Activated T-helper 1 cell treated with anti-CD3 and anti-CD28 coated beads, Interleukin-2, amount 50 U/mL, for 16 hours (primary cell): ENCODE results near the gene ACVR1.
"Not testable (repeated sequence)": the region's sequence is repeated elsewhere in the genome, so short reads cannot be mapped to it uniquely, and the experiment has no call there.

ENCODE experiments used
- DNase-seq, 2 donors: peaks; one replicate each; pipeline ENCODE4 v3.0.0-alpha.2; 2020; ENCODE audit warnings: low read depth in 1 of 2, low spot score in 1 of 2

ACVR1 gene

GRCh38 chr2:157894694-157895435 is 18.7 kb upstream of the ACVR1 start:
- DNase-seq = no peak

- DNase-seq = no peak
These were observed 17.5 kb upstream of the ACVR1 start for GRCh38 chr2:157893611-157894010.

- no peak for DNase-seq
These were observed 15.5 kb upstream of the ACVR1 start for GRCh38 chr2:157891643-157892041.

- no peak for DNase-seq
These were observed 15.0 kb upstream of the ACVR1 start for GRCh38 chr2:157890969-157891642.

GRCh38 chr2:157887946-157888345 is 11.8 kb upstream of the ACVR1 start:
- no peak for DNase-seq

GRCh38 chr2:157884533-157884932 is 8.4 kb upstream of the ACVR1 start:
- DNase-seq = not testable (repeated sequence)

GRCh38 chr2:157880927-157881326 is 4.8 kb upstream of the ACVR1 start:
- DNase-seq = no peak

GRCh38 chr2:157877761-157878400 is 1.8 kb upstream of the ACVR1 start:
- DNase-seq = no peak

GRCh38 chr2:157876786-157877138 is 632 bp upstream of the ACVR1 start:
- no peak for DNase-seq

GRCh38 chr2:157875641-157876065 is 477 bp downstream of the ACVR1 start:
- DNase-seq = peak; percentile 22 to 51

GRCh38 chr2:157874997-157875640 is 1.0 kb downstream of the ACVR1 start:
- DNase-seq = no peak

GRCh38 chr2:157874348-157874747 is 1.8 kb downstream of the ACVR1 start:
- DNase-seq = no peak

- no peak for DNase-seq
These were observed 3.3 kb downstream of the ACVR1 start for GRCh38 chr2:157872791-157873190.

- no peak for DNase-seq
These were observed 4.7 kb downstream of the ACVR1 start for GRCh38 chr2:157871415-157871814.

GRCh38 chr2:157868993-157869392 is 7.1 kb downstream of the ACVR1 start:
- DNase-seq = no peak

- no peak for DNase-seq
These were observed 8.4 kb downstream of the ACVR1 start for GRCh38 chr2:157867703-157868102.

GRCh38 chr2:157866666-157867642 is 9.2 kb downstream of the ACVR1 start:
- no peak for DNase-seq

GRCh38 chr2:157866202-157866601 is 9.9 kb downstream of the ACVR1 start:
- no peak for DNase-seq

GRCh38 chr2:157864857-157865430 is 11.2 kb downstream of the ACVR1 start:
- no peak for DNase-seq

GRCh38 chr2:157858846-157859245 is 17.3 kb downstream of the ACVR1 start:
- no peak for DNase-seq
